Stimulated activated CD8-positive, alpha-beta memory T cell treated with anti-CD3 and anti-CD28 coated beads, Interleukin-7, amount 100 ng/mL, for 4 hours (primary cell): ENCODE measurements around the gene DCDC2B.
"Not testable (repeated sequence)": the region's sequence is repeated elsewhere in the genome, so short reads cannot be mapped to it uniquely, and the experiment has no call there.

ENCODE experiments used
- DNase-seq, 2 donors: peaks; one replicate each; pipeline ENCODE4 v3.0.0-alpha.2; 2020; ENCODE audit warnings: low read depth in 2 of 2

Gene DCDC2B

DNA sequence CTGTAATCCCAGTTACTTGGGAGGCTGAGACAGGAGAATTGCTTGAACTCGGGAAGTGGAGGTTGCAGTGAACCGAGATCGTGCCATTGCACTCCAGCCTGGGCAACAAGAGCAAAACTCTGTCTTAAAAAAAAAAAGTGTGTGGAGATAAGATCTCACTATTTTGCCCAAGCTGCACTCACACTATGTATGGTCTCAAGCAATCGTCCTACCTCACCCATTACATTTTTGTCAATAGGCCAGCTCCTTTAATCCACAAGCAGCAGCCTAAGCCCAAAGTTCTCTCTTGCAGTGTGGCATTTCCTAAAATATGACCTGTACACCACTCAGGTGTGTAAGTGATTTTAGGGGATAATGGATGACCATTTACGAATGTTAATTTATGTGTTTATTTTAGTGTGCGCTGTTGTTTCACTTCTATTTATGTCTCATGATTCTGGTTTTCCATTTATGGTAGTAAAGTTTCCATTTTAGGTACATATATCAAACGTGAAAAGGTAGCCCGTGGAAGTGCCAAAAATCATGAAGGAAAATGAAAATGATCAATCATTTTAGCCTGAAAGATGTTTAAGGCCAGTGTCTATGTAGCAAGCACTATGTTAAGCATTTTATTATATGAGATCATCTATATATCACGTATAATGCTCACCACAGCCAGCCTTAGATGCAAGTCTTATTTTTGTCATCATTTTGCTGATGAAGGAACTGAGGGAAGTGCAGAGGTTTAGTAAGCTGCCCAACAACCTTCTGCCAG, 47.8 kb downstream of the DCDC2B start:
- DNase-seq = no peak

DNA sequence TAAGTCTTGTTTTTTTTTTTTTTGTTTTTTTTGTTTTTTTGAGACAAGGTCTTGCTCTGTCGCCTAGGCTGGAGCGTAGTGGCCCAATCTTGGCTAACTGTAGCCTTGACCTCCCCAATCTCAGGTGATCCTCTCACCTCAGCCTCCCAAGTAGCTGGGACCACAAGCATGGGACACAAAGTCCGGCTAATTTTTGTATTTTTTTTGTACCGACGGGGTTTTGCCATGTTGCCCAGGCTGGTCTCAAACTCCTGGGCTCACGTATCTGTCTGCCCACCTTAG, 48.3 kb downstream of the DCDC2B start:
- DNase-seq = no peak

DNA sequence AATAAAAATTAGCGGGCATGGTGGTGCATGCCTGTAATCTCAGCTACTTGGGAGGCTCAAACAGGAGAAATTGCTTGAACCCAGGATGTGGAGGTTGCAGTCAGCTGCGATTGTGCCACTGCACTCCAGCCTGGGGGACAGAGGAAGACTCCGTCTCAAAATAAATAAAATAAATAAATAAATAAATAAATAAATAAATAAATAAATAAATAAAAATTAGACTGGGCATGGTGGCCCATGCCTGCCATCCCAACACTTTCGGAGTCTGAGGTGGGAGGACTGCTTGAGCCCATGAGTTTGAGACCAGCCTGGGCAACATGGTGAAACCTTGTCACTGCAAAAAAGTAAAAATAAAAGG, 54.3 kb downstream of the DCDC2B start:
- DNase-seq = not testable (repeated sequence)

DNA sequence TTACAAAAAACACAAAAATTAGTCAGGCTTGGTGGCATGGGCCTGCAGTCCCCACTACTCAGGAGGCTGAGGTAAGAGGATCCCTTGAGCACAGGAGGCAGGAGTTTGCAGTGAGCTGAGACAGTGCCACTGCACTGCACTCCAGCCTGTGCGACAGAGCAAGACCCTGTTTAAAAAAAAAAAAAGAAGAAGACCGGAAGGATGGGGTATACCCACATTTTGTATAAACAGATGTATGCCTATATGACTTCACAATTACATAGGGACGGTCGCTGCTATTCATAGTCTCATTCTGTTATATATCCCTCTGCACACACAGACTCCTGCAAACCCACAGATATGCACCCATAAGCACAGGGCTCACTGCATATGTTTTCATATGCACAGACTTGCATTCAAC, 54.9 kb downstream of the DCDC2B start:
- no peak for DNase-seq
